Activated T-helper 1 cell treated with Interleukin-2 at 50 U/mL for 16 hours (primary cell): ENCODE results near the gene ABCG8.

Experiments
- DNase-seq: peaks from one replicate; pipeline ENCODE4 v3.0.0-alpha.2; 2020; ENCODE audit warnings: low read depth

The ABCG8 gene

GRCh38 chr2:43838560-43839267 lies at the start of gene ABCG8, which contains the start of gene ABCG5:
TSS of gene ABCG8 (plus strand) at chr2:43838971. CDS start at chr2:43839054, 83 bp downstream.
TSS of gene ABCG5 (minus strand) at chr2:43838839. CDS start at chr2:43838679, 160 bp downstream.
- DNase-seq, result no peak

- no peak for DNase-seq
These were observed 48.6 kb upstream of the ABCG8 start for GRCh38 chr2:43790147-43790546.

GRCh38 chr2:43791035-43791765 lies 47.6 kb upstream of the ABCG8 start:
- no peak for DNase-seq

GRCh38 chr2:43792653-43793052 lies 46.1 kb upstream of the ABCG8 start:
- DNase-seq, result no peak

GRCh38 chr2:43794956-43795355 lies 43.8 kb upstream of the ABCG8 start:
- no peak for DNase-seq

- no peak for DNase-seq
These were observed 42.6 kb upstream of the ABCG8 start for GRCh38 chr2:43796206-43796605.

GRCh38 chr2:43798300-43798699 lies 40.5 kb upstream of the ABCG8 start:
- DNase-seq, result no peak

- no peak for DNase-seq
These were observed 37.9 kb upstream of the ABCG8 start for GRCh38 chr2:43800894-43801293.

GRCh38 chr2:43802135-43802534 lies 36.6 kb upstream of the ABCG8 start:
- no peak for DNase-seq

- DNase-seq, result no peak
These were observed 35.7 kb upstream of the ABCG8 start for GRCh38 chr2:43803113-43803512.

- no peak for DNase-seq
These were observed 32.1 kb upstream of the ABCG8 start for GRCh38 chr2:43806719-43807031.

- DNase-seq, result no peak
These were observed 28.3 kb upstream of the ABCG8 start for GRCh38 chr2:43810452-43810851.

GRCh38 chr2:43810888-43811287 lies 27.9 kb upstream of the ABCG8 start:
- no peak for DNase-seq

- no peak for DNase-seq
These were observed 26.8 kb upstream of the ABCG8 start for GRCh38 chr2:43812006-43812405.

- DNase-seq, result no peak
These were observed 25.8 kb upstream of the ABCG8 start for GRCh38 chr2:43812947-43813346.

GRCh38 chr2:43814711-43815110 lies 24.1 kb upstream of the ABCG8 start:
- DNase-seq, result no peak

- DNase-seq, result no peak
These were observed 20.0 kb upstream of the ABCG8 start for GRCh38 chr2:43818761-43819160.

- DNase-seq, result no peak
These were observed 19.1 kb upstream of the ABCG8 start for GRCh38 chr2:43819491-43820163.

GRCh38 chr2:43822839-43823238 lies 15.9 kb upstream of the ABCG8 start:
- DNase-seq, result no peak

GRCh38 chr2:43823751-43824150 lies 15.0 kb upstream of the ABCG8 start:
- DNase-seq, result no peak

- no peak for DNase-seq
These were observed 14.3 kb upstream of the ABCG8 start for GRCh38 chr2:43824512-43824911.

GRCh38 chr2:43824951-43825493 lies 13.7 kb upstream of the ABCG8 start:
- no peak for DNase-seq

GRCh38 chr2:43825841-43826240 lies 12.9 kb upstream of the ABCG8 start:
- no peak for DNase-seq
